Measurements from ENCODE around the gene CGNL1.

GRCh38 chr15:57528940-57529565 is 152.7 kb downstream of the CGNL1 start:
- TF ChIP-seq POLR2A (IDR thresholded peaks at IDR 0.05) (no peak), POLR2AphosphoS5 (IDR thresholded peaks at IDR 0.05) (no peak)
